Measurements from ENCODE around the gene LGALS3.

LGALS3 gene

DNA sequence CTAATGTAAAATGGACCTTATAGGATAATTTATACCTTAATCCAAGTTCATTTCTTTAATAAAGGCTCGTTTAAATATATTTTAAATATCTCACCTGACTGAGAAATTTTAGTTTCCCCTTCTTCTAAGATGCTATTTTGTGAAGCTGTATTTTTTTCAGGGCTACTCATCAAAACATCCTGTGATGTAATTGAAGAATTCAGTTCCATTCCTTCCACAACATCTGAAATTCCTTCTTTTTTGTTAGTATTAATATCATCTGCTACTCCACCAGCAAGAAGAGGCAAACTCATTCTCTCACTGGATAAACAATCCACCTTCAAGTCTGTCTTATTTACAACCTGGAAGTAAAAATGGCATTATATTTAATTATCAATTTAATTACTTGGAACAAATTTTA is 22.5 kb downstream of the LGALS3 start:
- TF ChIP-seq ZFP30 (CRISPR knock-in tag; IDR thresholded peaks at IDR 0.05) (no peak), ARNTL (CRISPR knock-in tag; IDR thresholded peaks at IDR 0.05; ENCODE audit: borderline replicate concordance, low read depth) (no peak), TOX (CRISPR knock-in tag; IDR thresholded peaks at IDR 0.05; ENCODE audit: borderline replicate concordance) (no peak), TCF4 (CRISPR knock-in tag; IDR thresholded peaks at IDR 0.05; ENCODE audit: borderline replicate concordance) (no peak), BACH2 (CRISPR knock-in tag; IDR thresholded peaks at IDR 0.05; ENCODE audit: borderline replicate concordance) (no peak), ISL1 (CRISPR knock-in tag; IDR thresholded peaks at IDR 0.05) (no peak), ZNF565 (CRISPR knock-in tag; conservative IDR thresholded peaks at IDR 0.05; ENCODE audit: low read depth) (no peak), ESRRG (CRISPR knock-in tag; IDR thresholded peaks at IDR 0.05) (no peak), OSR1 (CRISPR knock-in tag; IDR thresholded peaks at IDR 0.05) (no peak)
- TF ChIP-seq, protein P1, sequence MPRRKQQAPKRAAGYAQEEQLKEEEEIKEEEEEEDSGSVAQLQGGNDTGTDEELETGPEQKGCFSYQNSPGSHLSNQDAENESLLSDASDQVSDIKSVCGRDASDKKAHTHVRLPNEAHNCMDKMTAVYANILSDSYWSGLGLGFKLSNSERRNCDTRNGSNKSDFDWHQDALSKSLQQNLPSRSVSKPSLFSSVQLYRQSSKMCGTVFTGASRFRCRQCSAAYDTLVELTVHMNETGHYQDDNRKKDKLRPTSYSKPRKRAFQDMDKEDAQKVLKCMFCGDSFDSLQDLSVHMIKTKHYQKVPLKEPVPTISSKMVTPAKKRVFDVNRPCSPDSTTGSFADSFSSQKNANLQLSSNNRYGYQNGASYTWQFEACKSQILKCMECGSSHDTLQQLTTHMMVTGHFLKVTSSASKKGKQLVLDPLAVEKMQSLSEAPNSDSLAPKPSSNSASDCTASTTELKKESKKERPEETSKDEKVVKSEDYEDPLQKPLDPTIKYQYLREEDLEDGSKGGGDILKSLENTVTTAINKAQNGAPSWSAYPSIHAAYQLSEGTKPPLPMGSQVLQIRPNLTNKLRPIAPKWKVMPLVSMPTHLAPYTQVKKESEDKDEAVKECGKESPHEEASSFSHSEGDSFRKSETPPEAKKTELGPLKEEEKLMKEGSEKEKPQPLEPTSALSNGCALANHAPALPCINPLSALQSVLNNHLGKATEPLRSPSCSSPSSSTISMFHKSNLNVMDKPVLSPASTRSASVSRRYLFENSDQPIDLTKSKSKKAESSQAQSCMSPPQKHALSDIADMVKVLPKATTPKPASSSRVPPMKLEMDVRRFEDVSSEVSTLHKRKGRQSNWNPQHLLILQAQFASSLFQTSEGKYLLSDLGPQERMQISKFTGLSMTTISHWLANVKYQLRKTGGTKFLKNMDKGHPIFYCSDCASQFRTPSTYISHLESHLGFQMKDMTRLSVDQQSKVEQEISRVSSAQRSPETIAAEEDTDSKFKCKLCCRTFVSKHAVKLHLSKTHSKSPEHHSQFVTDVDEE (CRISPR knock-in tag; IDR thresholded peaks at IDR 0.05): no peak
- no peak for ATAC-seq

- no peak for ATAC-seq
- TF ChIP-seq PPARA (CRISPR knock-in tag; IDR thresholded peaks at IDR 0.05; ENCODE audit: borderline replicate concordance): no peak
- TF ChIP-seq ZC3H10 (CRISPR knock-in tag; IDR thresholded peaks at IDR 0.05): no peak
- TF ChIP-seq GLIS3 (CRISPR knock-in tag; IDR thresholded peaks at IDR 0.05): no peak
- TF ChIP-seq ZNF70 (CRISPR knock-in tag; IDR thresholded peaks at IDR 0.05): no peak
- no peak for TF ChIP-seq OSR1 (CRISPR knock-in tag; IDR thresholded peaks at IDR 0.05)
- no peak for TF ChIP-seq ZFP30 (CRISPR knock-in tag; IDR thresholded peaks at IDR 0.05)
- TF ChIP-seq ESRRG (CRISPR knock-in tag; IDR thresholded peaks at IDR 0.05): no peak
- TF ChIP-seq TOX (CRISPR knock-in tag; IDR thresholded peaks at IDR 0.05; ENCODE audit: borderline replicate concordance): no peak
- no peak for TF ChIP-seq ISL1 (CRISPR knock-in tag; IDR thresholded peaks at IDR 0.05)
- TF ChIP-seq, protein P2, sequence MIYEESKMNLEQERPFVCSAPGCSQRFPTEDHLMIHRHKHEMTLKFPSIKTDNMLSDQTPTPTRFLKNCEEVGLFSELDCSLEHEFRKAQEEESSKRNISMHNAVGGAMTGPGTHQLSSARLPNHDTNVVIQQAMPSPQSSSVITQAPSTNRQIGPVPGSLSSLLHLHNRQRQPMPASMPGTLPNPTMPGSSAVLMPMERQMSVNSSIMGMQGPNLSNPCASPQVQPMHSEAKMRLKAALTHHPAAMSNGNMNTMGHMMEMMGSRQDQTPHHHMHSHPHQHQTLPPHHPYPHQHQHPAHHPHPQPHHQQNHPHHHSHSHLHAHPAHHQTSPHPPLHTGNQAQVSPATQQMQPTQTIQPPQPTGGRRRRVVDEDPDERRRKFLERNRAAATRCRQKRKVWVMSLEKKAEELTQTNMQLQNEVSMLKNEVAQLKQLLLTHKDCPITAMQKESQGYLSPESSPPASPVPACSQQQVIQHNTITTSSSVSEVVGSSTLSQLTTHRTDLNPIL (CRISPR knock-in tag; IDR thresholded peaks at IDR 0.05; ENCODE audit: low read depth): no peak
- TF ChIP-seq TCF4 (CRISPR knock-in tag; IDR thresholded peaks at IDR 0.05; ENCODE audit: borderline replicate concordance): no peak
- TF ChIP-seq ZNF8 (CRISPR knock-in tag; IDR thresholded peaks at IDR 0.05): no peak
- no peak for TF ChIP-seq ZNF565 (CRISPR knock-in tag; conservative IDR thresholded peaks at IDR 0.05; ENCODE audit: low read depth)
- TF ChIP-seq RARB (CRISPR knock-in tag; IDR thresholded peaks at IDR 0.05): no peak
- no peak for TF ChIP-seq ZFP3 (CRISPR knock-in tag; IDR thresholded peaks at IDR 0.05)
- TF ChIP-seq, protein P3, sequence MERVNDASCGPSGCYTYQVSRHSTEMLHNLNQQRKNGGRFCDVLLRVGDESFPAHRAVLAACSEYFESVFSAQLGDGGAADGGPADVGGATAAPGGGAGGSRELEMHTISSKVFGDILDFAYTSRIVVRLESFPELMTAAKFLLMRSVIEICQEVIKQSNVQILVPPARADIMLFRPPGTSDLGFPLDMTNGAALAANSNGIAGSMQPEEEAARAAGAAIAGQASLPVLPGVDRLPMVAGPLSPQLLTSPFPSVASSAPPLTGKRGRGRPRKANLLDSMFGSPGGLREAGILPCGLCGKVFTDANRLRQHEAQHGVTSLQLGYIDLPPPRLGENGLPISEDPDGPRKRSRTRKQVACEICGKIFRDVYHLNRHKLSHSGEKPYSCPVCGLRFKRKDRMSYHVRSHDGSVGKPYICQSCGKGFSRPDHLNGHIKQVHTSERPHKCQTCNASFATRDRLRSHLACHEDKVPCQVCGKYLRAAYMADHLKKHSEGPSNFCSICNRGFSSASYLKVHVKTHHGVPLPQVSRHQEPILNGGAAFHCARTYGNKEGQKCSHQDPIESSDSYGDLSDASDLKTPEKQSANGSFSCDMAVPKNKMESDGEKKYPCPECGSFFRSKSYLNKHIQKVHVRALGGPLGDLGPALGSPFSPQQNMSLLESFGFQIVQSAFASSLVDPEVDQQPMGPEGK (CRISPR knock-in tag; IDR thresholded peaks at IDR 0.05; ENCODE audit: borderline replicate concordance): no peak
- TF ChIP-seq BACH2 (CRISPR knock-in tag; IDR thresholded peaks at IDR 0.05; ENCODE audit: borderline replicate concordance): no peak
- TF ChIP-seq ARNTL (CRISPR knock-in tag; IDR thresholded peaks at IDR 0.05; ENCODE audit: borderline replicate concordance, low read depth): no peak
- TF ChIP-seq POU6F1 (CRISPR knock-in tag; IDR thresholded peaks at IDR 0.05; ENCODE audit: borderline replicate concordance, low read depth): no peak
- TF ChIP-seq SNAI2 (CRISPR knock-in tag; IDR thresholded peaks at IDR 0.05): no peak
These were observed 23.2 kb downstream of the LGALS3 start for GRCh38 chr14:55152052-55152753.

DNA sequence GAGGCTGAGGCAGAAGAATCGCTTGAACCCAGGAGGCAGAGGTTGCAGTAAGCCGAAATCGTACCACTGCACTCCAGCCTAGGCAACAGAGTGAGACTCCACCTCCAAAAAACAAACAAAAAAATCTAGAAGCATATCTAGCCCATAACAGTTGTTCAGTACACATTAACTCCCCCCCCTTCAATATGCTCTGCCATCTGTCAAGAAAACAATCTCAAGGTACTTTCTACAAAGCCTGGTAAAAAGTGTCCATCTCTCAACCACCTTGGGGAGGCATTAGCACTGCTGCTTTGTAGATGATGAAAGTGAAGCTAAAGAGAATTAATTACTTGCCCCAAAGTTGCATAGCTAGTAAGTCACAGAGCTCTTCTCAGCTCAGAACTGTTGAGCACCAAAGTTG is 24.9 kb downstream of the LGALS3 start:
- TF ChIP-seq ISL1 (CRISPR knock-in tag; IDR thresholded peaks at IDR 0.05): no peak
- no peak for TF ChIP-seq ZNF8 (CRISPR knock-in tag; IDR thresholded peaks at IDR 0.05)
- TF ChIP-seq BACH2 (CRISPR knock-in tag; IDR thresholded peaks at IDR 0.05; ENCODE audit: borderline replicate concordance): no peak
- no peak for TF ChIP-seq ZFP3 (CRISPR knock-in tag; IDR thresholded peaks at IDR 0.05)
- TF ChIP-seq TCF4 (CRISPR knock-in tag; IDR thresholded peaks at IDR 0.05; ENCODE audit: borderline replicate concordance): no peak
- no peak for TF ChIP-seq SNAI2 (CRISPR knock-in tag; IDR thresholded peaks at IDR 0.05)
- TF ChIP-seq, protein P2 (CRISPR knock-in tag; IDR thresholded peaks at IDR 0.05; ENCODE audit: low read depth): no peak
- ATAC-seq: no peak
